Prostate gland (tissue), 2 donors: ENCODE data around the gene HLA-DPB1.

Experiments used
- CTCF ChIP-seq, 4 experiments: fragments of 200-600 bp in 2 of 4; fragments of 450-650 bp in 2 of 4; sonication (generic) in 2 of 4; IDR thresholded peaks; 1 replicate in 3 of 4; 2 replicates in 1 of 4; pipeline ENCODE4 v1.5.1; 2016 to 2019; ENCODE audit warnings: antibody characterized with exemption in 4 of 4, mild to moderate bottlenecking in 2 of 4, moderate library complexity in 2 of 4
- POLR2A ChIP-seq: fragments of 450-650 bp; IDR thresholded peaks from one replicate; pipeline ENCODE4 v1.6.1; 2016; ENCODE audit warnings: antibody characterized with exemption, mild to moderate bottlenecking

GRCh38 chr6:33064723-33065122 lies 11.1 kb upstream of the HLA-DPB1 start:
- no peak for TF ChIP-seq CTCF (IDR thresholded peaks at IDR 0.05)
- TF ChIP-seq POLR2A, result no peak
